ENCODE results near the gene SRSF4.

SRSF4 gene

GRCh38 chr1:29218223-29218622, 36.5 kb upstream of the SRSF4 start:
- no peak overlapping the region for H2AFZ ChIP-seq (ENCODE audit: low read depth, low read length)
- no peaks in the 10 kb centered on the region; the same call in 1 of the 2 replicates for H4K20me1 ChIP-seq (ENCODE audit: insufficient read depth, low read length)
- ATAC-seq (ENCODE audit: insufficient read depth, low read depth) (no peak), DNase-seq (no peak)
- no peaks in the 10 kb centered on the region for H3K79me2 ChIP-seq (ENCODE audit: insufficient read depth, low read length)
- H3K9ac ChIP-seq (ENCODE audit: low read depth, low read length) = no peak overlapping the region
- no peaks in the 10 kb centered on the region for H3K9me3 ChIP-seq (ENCODE audit: insufficient read depth, low read length, severe bottlenecking)
- H3K4me1 ChIP-seq (ENCODE audit: insufficient read depth, low read length) = no peaks in the 10 kb centered on the region
- no peaks in the 10 kb centered on the region for H3K27me3 ChIP-seq (ENCODE audit: insufficient read depth, low read length, poor library complexity)
- no peak for TF ChIP-seq CTCF (IDR thresholded peaks at IDR 0.05; ENCODE audit: borderline replicate concordance, extremely low read depth, low read length, poor library complexity, severe bottlenecking)
- no peak for TF ChIP-seq EZH2 (IDR thresholded peaks at IDR 0.05; ENCODE audit: borderline replicate concordance, low read depth, low read length, severe bottlenecking)
- no peak overlapping the region for H3K4me2 ChIP-seq (ENCODE audit: insufficient read depth, low read length)
- H3K27ac ChIP-seq (ENCODE audit: low read length) = no peak overlapping the region
- peaks cover 25% of the 10 kb centered on the region for H3K36me3 ChIP-seq (ENCODE audit: insufficient read depth, low read length)
- no peak overlapping the region for H3K4me3 ChIP-seq (ENCODE audit: low read depth in 1 of 2, low read length in 2 of 2)

DNA sequence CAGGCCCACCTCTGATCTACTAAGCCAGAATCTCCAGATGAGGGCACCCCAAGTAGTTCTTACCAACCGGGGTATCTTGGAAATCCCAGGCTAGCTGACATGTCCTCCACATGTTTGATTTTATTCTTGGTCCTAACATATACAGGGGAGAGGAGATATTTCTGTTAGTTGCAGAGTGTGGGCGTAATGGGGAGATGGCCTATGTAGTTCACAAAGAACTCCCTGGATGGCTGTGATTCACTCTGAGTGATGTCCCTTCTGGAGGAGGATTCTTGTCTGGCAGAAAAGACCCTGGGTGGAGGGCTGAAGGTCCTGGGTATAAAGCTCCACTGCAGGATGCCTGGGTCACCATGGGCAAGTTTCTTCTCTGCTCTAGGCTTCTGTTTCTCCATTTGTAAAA, 35.9 kb upstream of the SRSF4 start:
- Histone ChIP-seq H3K4me2 (ENCODE audit: insufficient read depth, low read length) (no peak overlapping the region), H3K4me3 (ENCODE audit: low read depth in 1 of 2, low read length in 2 of 2) (no peak overlapping the region), H3K27ac (ENCODE audit: low read length) (no peak overlapping the region), H3K9ac (ENCODE audit: low read depth, low read length) (no peak overlapping the region), H2AFZ (ENCODE audit: low read depth, low read length) (no peak overlapping the region), H3K4me1 (ENCODE audit: insufficient read depth, low read length) (no peaks in the 10 kb centered on the region), H3K9me3 (ENCODE audit: insufficient read depth, low read length, severe bottlenecking) (no peaks in the 10 kb centered on the region), H3K36me3 (ENCODE audit: insufficient read depth, low read length) (peaks cover 31% of the 10 kb centered on the region), H3K27me3 (ENCODE audit: insufficient read depth, low read length, poor library complexity) (no peaks in the 10 kb centered on the region), H3K79me2 (ENCODE audit: insufficient read depth, low read length) (no peaks in the 10 kb centered on the region), H4K20me1 (ENCODE audit: insufficient read depth, low read length) (no peaks in the 10 kb centered on the region; the same call in 1 of the 2 replicates)
- ATAC-seq (ENCODE audit: insufficient read depth, low read depth) (no peak), DNase-seq (no peak)
- TF ChIP-seq EZH2 (IDR thresholded peaks at IDR 0.05; ENCODE audit: borderline replicate concordance, low read depth, low read length, severe bottlenecking) = no peak

- Histone ChIP-seq H3K4me2 (ENCODE audit: insufficient read depth, low read length) (no peak overlapping the region), H3K27me3 (ENCODE audit: insufficient read depth, low read length, poor library complexity) (no peaks in the 10 kb centered on the region), H3K27ac (ENCODE audit: low read length) (no peak overlapping the region), H3K9ac (ENCODE audit: low read depth, low read length) (no peak overlapping the region), H3K79me2 (ENCODE audit: insufficient read depth, low read length) (no peaks in the 10 kb centered on the region), H3K4me3 (ENCODE audit: low read depth in 1 of 2, low read length in 2 of 2) (no peak overlapping the region), H2AFZ (ENCODE audit: low read depth, low read length) (no peak overlapping the region), H4K20me1 (ENCODE audit: insufficient read depth, low read length) (no peaks in the 10 kb centered on the region; the same call in 1 of the 2 replicates), H3K9me3 (ENCODE audit: insufficient read depth, low read length, severe bottlenecking) (no peaks in the 10 kb centered on the region), H3K36me3 (ENCODE audit: insufficient read depth, low read length) (peaks cover 55% of the 10 kb centered on the region), H3K4me1 (ENCODE audit: insufficient read depth, low read length) (no peaks in the 10 kb centered on the region)
- ATAC-seq (ENCODE audit: insufficient read depth, low read depth) (no peak), DNase-seq (no peak)
- TF ChIP-seq CTCF (IDR thresholded peaks at IDR 0.05; ENCODE audit: borderline replicate concordance, extremely low read depth, low read length, poor library complexity, severe bottlenecking) (no peak), EZH2 (IDR thresholded peaks at IDR 0.05; ENCODE audit: borderline replicate concordance, low read depth, low read length, severe bottlenecking) (no peak)
These were observed 31.4 kb upstream of the SRSF4 start for GRCh38 chr1:29213055-29213454.

DNA sequence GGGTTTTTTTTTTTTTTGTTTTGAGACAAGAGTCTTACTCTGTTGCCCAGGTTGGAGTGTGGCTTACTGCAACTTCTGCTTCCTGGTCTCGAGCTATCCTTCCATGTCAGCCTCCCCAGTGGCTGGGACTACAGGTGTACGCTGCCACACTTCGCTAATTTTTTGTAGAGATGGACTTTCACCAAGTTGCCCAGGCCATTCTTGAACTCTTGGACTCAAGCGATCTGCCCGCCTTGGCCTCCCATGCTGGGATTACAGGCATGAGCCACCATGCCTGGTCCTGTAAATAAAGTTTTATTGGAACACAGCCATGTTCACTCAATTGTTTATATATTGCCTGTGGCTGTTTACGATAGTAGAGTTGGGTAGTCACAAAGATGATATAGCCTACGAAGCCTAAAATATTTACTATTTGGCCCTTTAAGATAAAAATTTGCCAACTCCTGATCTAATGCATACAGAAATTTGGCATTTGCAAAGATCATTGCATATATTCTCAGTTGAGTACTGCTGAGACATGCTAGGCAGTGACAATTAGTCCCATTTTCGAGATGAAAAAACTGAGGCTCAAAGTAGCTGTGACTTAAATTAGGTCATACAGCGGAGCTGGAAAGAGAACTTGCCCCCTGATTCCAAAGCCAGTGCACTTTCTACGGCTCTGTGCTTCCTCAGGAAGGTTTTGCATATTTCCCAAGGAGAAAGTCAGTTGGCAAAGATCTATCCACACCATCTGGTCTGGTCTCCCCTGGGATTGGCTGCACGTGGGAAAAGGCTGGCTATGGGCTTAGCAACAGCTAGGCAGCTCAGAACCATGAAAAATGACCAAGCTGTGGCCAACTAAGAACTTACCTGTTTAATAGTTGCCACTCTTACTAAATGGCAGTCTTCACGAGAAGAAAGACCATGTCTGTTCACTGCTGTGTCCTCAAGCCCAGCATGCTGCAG, 29.7 kb upstream of the SRSF4 start:
- H4K20me1 ChIP-seq (ENCODE audit: insufficient read depth, low read length) = no peaks in the 10 kb centered on the region
- H3K36me3 ChIP-seq (ENCODE audit: insufficient read depth, low read length) = peaks cover 58% of the 10 kb centered on the region
- H3K27me3 ChIP-seq (ENCODE audit: insufficient read depth, low read length, poor library complexity) = no peaks in the 10 kb centered on the region
- no peak overlapping the region for H3K27ac ChIP-seq (ENCODE audit: low read length)
- ATAC-seq (ENCODE audit: insufficient read depth, low read depth) (no peak), DNase-seq (no peak)
- H3K4me3 ChIP-seq (ENCODE audit: low read depth in 1 of 2, low read length in 2 of 2) = no peak overlapping the region
- no peak overlapping the region for H3K9ac ChIP-seq (ENCODE audit: low read depth, low read length)
- H2AFZ ChIP-seq (ENCODE audit: low read depth, low read length) = no peak overlapping the region
- H3K4me1 ChIP-seq (ENCODE audit: insufficient read depth, low read length) = no peaks in the 10 kb centered on the region
- H3K9me3 ChIP-seq (ENCODE audit: insufficient read depth, low read length, severe bottlenecking) = no peaks in the 10 kb centered on the region
- no peaks in the 10 kb centered on the region for H3K79me2 ChIP-seq (ENCODE audit: insufficient read depth, low read length)
- H3K4me2 ChIP-seq (ENCODE audit: insufficient read depth, low read length) = no peak overlapping the region
- TF ChIP-seq EZH2 (IDR thresholded peaks at IDR 0.05; ENCODE audit: borderline replicate concordance, low read depth, low read length, severe bottlenecking) (no peak), CTCF (IDR thresholded peaks at IDR 0.05; ENCODE audit: borderline replicate concordance, extremely low read depth, low read length, poor library complexity, severe bottlenecking) (no peak)

Data from DND-41 (cell line).